ENCODE data around the gene LYSMD4.

LYSMD4 gene

DNA sequence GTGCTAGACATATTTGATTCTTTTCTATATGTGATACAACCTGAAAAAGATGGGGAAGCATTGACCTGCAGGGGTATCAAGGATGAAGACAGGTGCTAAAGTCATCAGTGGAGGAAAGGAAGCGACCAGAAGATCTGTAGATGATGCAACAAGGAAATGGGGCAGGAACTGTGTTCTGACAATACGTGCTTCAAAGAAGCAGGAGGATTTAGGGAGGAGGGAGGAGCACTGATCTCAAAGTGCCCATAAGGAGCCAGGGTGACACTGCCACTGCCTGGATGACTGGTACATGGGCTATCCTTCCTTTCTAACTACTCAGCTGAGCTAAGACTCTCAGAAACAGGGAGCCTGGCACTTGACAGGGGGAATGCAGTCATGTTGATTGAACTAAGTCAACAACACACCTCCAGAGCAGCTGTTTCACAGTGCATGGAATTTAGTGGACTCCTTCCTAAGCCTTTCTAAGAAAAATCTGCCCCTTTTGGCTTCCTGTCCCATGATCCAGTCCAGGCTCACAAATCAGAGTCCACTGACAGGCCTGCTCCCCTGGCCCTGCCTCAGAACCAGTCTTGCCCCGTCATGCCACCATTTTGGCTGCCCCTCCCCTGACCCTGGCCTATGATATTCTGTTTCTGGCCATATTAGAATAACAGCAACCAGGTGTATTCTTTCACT is 12.0 kb downstream of the LYSMD4 start:
- H3K36me3 ChIP-seq (ENCODE audit: control insufficient read depth in 5 of 5, insufficient read depth in 5 of 5, low read length in 5 of 5), result peaks cover 0 to 4% (median 0%) of the 10 kb centered on the region in 5 donors
- no peak overlapping the region for H3K27ac ChIP-seq (ENCODE audit: low read depth, low read length)
- H3K4me1 ChIP-seq (ENCODE audit: control insufficient read depth in 5 of 5, insufficient read depth in 5 of 5, low read length in 5 of 5), result peaks cover 2 to 40% (median 15%) of the 10 kb centered on the region in 5 donors
- H3K4me3 ChIP-seq (ENCODE audit: low read depth in 1 of 5, low read length in 5 of 5), result no peak overlapping the region
- H3K27me3 ChIP-seq (ENCODE audit: control insufficient read depth in 5 of 5, insufficient read depth in 4 of 5, low read length in 5 of 5), result no peaks in the 10 kb centered on the region
- H3K9me3 ChIP-seq (ENCODE audit: control insufficient read depth in 5 of 5, low read length in 5 of 5), result no peaks in the 10 kb centered on the region
- peak overlapping the region in 1 of 5 donors; percentile 25 for H3K9ac ChIP-seq (ENCODE audit: low read length in 5 of 5)

DNA sequence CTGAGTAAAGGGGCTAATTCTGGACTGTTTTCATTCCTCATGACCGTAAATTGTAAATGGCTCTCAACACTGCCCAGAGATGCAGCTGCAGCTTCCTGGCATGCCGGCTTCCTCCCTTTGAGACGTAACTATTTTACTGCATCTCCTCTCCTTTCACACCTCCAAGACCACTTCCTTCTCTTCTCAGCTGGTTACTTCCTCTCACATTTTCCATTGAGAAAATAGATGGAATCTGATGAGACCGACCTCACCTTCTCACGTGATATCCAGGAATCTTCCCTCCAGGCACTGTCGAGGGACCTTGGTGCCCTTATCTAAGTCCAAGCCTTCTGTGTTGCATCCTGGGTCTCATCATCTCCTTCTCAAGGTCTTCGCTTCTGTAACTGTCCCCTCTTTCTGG is 12.7 kb downstream of the LYSMD4 start:
- H3K9ac ChIP-seq (ENCODE audit: low read length in 5 of 5), result no peak overlapping the region
- peaks cover 3 to 7% (median 4%) of the 10 kb centered on the region in 5 donors for H3K36me3 ChIP-seq (ENCODE audit: control insufficient read depth in 5 of 5, insufficient read depth in 5 of 5, low read length in 5 of 5)
- H3K27me3 ChIP-seq (ENCODE audit: control insufficient read depth in 5 of 5, insufficient read depth in 4 of 5, low read length in 5 of 5), result no peaks in the 10 kb centered on the region
- no peaks in the 10 kb centered on the region for H3K9me3 ChIP-seq (ENCODE audit: control insufficient read depth in 5 of 5, low read length in 5 of 5)
- H3K4me1 ChIP-seq (ENCODE audit: control insufficient read depth in 5 of 5, insufficient read depth in 5 of 5, low read length in 5 of 5), result peaks cover 2 to 44% (median 17%) of the 10 kb centered on the region in 5 donors
- no peak overlapping the region for H3K4me3 ChIP-seq (ENCODE audit: low read depth in 1 of 5, low read length in 5 of 5)
- H3K27ac ChIP-seq (ENCODE audit: low read depth, low read length), result no peak overlapping the region

DNA sequence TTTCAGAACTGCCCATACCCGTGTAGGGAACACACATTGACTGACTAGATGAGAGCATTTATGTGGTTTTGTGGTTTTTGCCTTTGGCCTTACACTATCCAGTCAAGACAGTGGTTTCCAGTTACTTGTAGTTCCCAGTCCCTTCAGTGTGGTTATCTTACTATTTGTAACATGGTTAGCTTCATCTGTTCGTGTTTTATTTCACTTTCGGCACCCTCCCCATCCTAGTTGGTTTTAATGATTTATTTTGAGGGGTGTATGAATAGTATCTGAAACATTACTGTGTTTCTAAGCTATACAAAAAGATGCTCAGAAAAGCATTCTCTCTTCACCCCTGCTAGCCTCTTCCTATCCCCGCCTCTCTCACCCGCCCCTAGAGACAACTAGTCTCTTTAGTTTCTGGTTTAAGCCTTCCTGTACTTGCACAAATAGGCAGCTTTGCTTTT is 14.1 kb downstream of the LYSMD4 start:
- no peak overlapping the region for H3K9ac ChIP-seq (ENCODE audit: low read length in 5 of 5)
- H3K4me3 ChIP-seq (ENCODE audit: low read depth in 1 of 5, low read length in 5 of 5), result no peak overlapping the region
- H3K27me3 ChIP-seq (ENCODE audit: control insufficient read depth in 5 of 5, insufficient read depth in 4 of 5, low read length in 5 of 5), result no peaks in the 10 kb centered on the region
- H3K9me3 ChIP-seq (ENCODE audit: control insufficient read depth in 5 of 5, low read length in 5 of 5), result no peaks in the 10 kb centered on the region
- peaks cover 0 to 44% (median 17%) of the 10 kb centered on the region in 5 donors for H3K4me1 ChIP-seq (ENCODE audit: control insufficient read depth in 5 of 5, insufficient read depth in 5 of 5, low read length in 5 of 5)
- H3K36me3 ChIP-seq (ENCODE audit: control insufficient read depth in 5 of 5, insufficient read depth in 5 of 5, low read length in 5 of 5), result peaks cover 8 to 14% (median 10%) of the 10 kb centered on the region in 5 donors
- no peak overlapping the region for H3K27ac ChIP-seq (ENCODE audit: low read depth, low read length)

DNA sequence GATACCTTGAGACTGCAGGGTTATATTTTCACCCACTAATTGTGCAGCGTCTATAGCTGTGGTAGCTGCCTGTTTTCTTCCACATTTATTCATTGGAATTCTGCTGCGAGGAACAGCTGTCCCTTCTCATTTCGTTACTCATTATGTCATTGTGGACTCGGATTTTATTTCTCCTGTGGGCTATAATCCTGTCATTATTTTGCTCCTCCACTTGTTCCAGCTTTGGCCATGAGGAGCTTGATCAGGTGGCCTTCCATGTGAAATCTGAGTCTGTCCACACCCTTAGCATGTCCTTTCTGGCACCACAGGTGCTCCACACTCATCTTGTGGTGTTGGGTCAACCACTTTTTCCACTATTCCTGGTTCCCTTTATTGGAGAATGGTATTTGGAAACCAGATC is 14.8 kb downstream of the LYSMD4 start:
- H3K4me1 ChIP-seq (ENCODE audit: control insufficient read depth in 5 of 5, insufficient read depth in 5 of 5, low read length in 5 of 5), result peaks cover 0 to 44% (median 17%) of the 10 kb centered on the region in 5 donors
- H3K9me3 ChIP-seq (ENCODE audit: control insufficient read depth in 5 of 5, low read length in 5 of 5), result no peaks in the 10 kb centered on the region
- no peak overlapping the region for H3K27ac ChIP-seq (ENCODE audit: low read depth, low read length)

DNA sequence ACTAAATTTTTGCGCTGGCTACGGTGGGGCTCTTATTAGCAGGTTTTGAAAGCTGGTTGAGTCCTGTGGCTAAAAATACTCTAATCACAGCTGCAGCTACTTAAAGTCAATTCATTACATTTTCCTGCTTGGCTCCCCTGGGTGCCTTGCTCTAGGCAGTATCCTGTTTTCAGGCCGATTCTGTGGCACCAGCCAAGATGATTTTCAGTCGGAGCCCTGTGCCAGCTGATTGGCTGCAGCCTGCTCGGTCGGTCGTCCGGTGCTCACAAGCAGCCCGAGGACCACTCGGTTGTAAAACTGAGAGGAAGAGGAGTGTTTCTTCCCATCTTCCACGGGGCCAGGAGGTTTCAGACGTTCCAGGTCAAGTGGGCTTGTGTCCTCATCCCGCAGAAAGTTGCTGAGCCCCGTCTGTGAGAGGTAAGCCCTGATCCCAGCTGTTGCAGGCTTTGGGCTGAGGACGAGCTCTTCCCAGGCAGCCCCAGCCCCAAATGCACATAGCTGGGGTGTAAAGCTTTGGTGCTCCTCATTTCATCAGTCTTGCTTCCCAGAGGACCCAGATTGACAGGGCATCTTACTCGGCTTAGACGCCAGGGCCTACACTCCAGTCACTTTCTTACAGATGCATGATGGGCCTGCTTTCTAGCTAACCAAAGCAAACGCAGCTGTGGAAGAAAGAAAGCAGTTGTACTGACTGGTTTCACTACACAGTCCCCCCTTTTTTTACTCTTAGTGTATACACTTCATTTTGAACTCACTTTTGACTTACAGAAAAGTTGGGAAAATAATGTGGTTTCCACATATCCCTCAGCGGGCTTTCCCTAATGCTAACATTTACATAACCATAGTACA is 15.9 kb downstream of the LYSMD4 start:
- H3K4me1 ChIP-seq (ENCODE audit: control insufficient read depth in 5 of 5, insufficient read depth in 5 of 5, low read length in 5 of 5), result peaks cover 0 to 44% (median 17%) of the 10 kb centered on the region in 5 donors
- H3K4me3 ChIP-seq (ENCODE audit: low read depth in 1 of 5, low read length in 5 of 5), result peak overlapping the region in 4 of 5 donors; percentile 13 to 43 (median 39)
- H3K9ac ChIP-seq (ENCODE audit: low read length in 5 of 5), result peak overlapping the region in 3 of 5 donors; percentile 13 to 60 (median 54)
- H3K27ac ChIP-seq (ENCODE audit: low read depth, low read length), result peak overlapping the region; percentile 15
- H3K27me3 ChIP-seq (ENCODE audit: control insufficient read depth in 5 of 5, insufficient read depth in 4 of 5, low read length in 5 of 5), result no peaks in the 10 kb centered on the region
- H3K36me3 ChIP-seq (ENCODE audit: control insufficient read depth in 5 of 5, insufficient read depth in 5 of 5, low read length in 5 of 5), result peaks cover 12 to 22% (median 21%) of the 10 kb centered on the region in 5 donors
- no peaks in the 10 kb centered on the region for H3K9me3 ChIP-seq (ENCODE audit: control insufficient read depth in 5 of 5, low read length in 5 of 5)

More for the DNA sequence above, 14.8 kb downstream of the LYSMD4 start:
- peaks cover 8 to 14% (median 12%) of the 10 kb centered on the region in 5 donors for H3K36me3 ChIP-seq (ENCODE audit: control insufficient read depth in 5 of 5, insufficient read depth in 5 of 5, low read length in 5 of 5)
- H3K27me3 ChIP-seq (ENCODE audit: control insufficient read depth in 5 of 5, insufficient read depth in 4 of 5, low read length in 5 of 5), result no peaks in the 10 kb centered on the region
- no peak overlapping the region for H3K9ac ChIP-seq (ENCODE audit: low read length in 5 of 5)
- no peak overlapping the region for H3K4me3 ChIP-seq (ENCODE audit: low read depth in 1 of 5, low read length in 5 of 5)

DNA sequence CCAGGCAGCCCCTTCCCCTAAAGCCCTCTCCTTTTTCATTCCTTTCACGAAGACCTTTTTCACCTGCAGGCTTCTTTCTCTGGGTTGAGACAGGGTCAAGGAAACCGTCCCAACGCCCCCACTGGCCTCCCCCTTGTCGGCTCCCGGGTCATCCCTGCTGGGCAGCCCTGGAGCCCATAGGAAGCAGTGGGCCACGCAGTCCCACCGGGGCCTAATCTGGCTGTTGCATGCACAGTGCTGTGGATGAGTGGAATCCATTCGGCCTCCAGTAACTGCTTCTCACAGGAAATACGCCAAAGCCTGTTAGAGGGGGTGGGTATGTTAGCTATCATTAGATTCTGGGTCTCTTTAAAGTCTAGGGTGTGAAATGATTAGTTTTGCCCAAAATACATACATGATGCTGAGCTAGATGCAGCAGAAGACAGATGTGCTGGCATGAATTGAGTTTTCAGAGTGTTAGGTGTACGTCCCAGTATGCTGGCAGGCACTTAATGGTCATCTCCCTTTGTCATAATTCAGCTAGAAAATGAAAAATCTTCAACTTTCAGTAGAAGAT is 16.6 kb downstream of the LYSMD4 start:
- Histone ChIP-seq H3K4me3 (ENCODE audit: low read depth in 1 of 5, low read length in 5 of 5) (peak overlapping the region in 4 of 5 donors; percentile 13 to 40 (median 28)), H3K9me3 (ENCODE audit: control insufficient read depth in 5 of 5, low read length in 5 of 5) (no peaks in the 10 kb centered on the region), H3K27ac (ENCODE audit: low read depth, low read length) (peak overlapping the region; percentile 15), H3K27me3 (ENCODE audit: control insufficient read depth in 5 of 5, insufficient read depth in 4 of 5, low read length in 5 of 5) (no peaks in the 10 kb centered on the region), H3K36me3 (ENCODE audit: control insufficient read depth in 5 of 5, insufficient read depth in 5 of 5, low read length in 5 of 5) (peaks cover 12 to 30% (median 28%) of the 10 kb centered on the region in 5 donors), H3K9ac (ENCODE audit: low read length in 5 of 5) (peak overlapping the region in 3 of 5 donors; percentile 13 to 60 (median 54)), H3K4me1 (ENCODE audit: control insufficient read depth in 5 of 5, insufficient read depth in 5 of 5, low read length in 5 of 5) (peaks cover 0 to 49% (median 21%) of the 10 kb centered on the region in 5 donors)

DNA sequence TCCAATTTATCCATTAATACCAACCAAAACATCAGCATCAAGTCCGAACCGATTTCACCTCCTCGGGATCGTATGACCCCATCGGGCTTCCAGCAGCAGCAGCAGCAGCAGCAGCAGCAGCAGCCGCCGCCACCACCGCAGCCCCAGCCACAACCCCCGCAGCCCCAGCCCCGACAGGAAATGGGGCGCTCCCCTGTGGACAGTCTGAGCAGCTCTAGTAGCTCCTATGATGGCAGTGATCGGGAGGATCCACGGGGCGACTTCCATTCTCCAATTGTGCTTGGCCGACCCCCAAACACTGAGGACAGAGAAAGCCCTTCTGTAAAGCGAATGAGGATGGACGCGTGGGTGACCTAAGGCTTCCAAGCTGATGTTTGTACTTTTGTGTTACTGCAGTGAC is 20.8 kb downstream of the LYSMD4 start:
- H3K27me3 ChIP-seq (ENCODE audit: control insufficient read depth in 5 of 5, insufficient read depth in 4 of 5, low read length in 5 of 5), result no peaks in the 10 kb centered on the region
- H3K9ac ChIP-seq (ENCODE audit: low read length in 5 of 5), result no peak overlapping the region
- no peak overlapping the region for H3K4me3 ChIP-seq (ENCODE audit: low read depth in 1 of 5, low read length in 5 of 5)
- H3K4me1 ChIP-seq (ENCODE audit: control insufficient read depth in 5 of 5, insufficient read depth in 5 of 5, low read length in 5 of 5), result peaks cover 11 to 46% (median 41%) of the 10 kb centered on the region in 5 donors
- no peaks in the 10 kb centered on the region for H3K9me3 ChIP-seq (ENCODE audit: control insufficient read depth in 5 of 5, low read length in 5 of 5)
- H3K27ac ChIP-seq (ENCODE audit: low read depth, low read length), result no peak overlapping the region
- peaks cover 12 to 46% (median 44%) of the 10 kb centered on the region in 5 donors for H3K36me3 ChIP-seq (ENCODE audit: control insufficient read depth in 5 of 5, insufficient read depth in 5 of 5, low read length in 5 of 5)

DNA sequence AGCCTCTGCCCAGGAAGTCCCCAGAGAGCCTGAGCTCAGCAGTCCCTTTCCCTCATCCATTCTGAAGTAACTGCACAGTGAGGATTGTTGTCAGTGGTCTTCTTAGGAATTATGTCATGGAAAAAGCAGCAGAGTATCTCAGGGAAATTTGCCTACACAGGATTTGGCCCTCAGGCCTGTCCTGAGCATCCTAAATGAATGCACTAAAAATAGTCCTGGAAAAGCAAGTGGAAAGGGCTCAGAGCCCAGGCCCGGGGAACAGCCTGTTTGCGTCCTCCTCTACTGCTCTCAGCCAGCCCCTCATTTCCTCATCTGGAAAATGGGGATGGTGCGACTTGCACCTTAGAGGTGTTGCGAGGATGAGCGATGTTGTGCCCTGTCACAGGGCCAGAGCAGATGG is 21.6 kb downstream of the LYSMD4 start:
- peaks cover 15 to 44% (median 39%) of the 10 kb centered on the region in 5 donors for H3K4me1 ChIP-seq (ENCODE audit: control insufficient read depth in 5 of 5, insufficient read depth in 5 of 5, low read length in 5 of 5)
- H3K27ac ChIP-seq (ENCODE audit: low read depth, low read length), result peak overlapping the region; percentile 42
- peaks cover 12 to 51% (median 44%) of the 10 kb centered on the region in 5 donors for H3K36me3 ChIP-seq (ENCODE audit: control insufficient read depth in 5 of 5, insufficient read depth in 5 of 5, low read length in 5 of 5)

DNA sequence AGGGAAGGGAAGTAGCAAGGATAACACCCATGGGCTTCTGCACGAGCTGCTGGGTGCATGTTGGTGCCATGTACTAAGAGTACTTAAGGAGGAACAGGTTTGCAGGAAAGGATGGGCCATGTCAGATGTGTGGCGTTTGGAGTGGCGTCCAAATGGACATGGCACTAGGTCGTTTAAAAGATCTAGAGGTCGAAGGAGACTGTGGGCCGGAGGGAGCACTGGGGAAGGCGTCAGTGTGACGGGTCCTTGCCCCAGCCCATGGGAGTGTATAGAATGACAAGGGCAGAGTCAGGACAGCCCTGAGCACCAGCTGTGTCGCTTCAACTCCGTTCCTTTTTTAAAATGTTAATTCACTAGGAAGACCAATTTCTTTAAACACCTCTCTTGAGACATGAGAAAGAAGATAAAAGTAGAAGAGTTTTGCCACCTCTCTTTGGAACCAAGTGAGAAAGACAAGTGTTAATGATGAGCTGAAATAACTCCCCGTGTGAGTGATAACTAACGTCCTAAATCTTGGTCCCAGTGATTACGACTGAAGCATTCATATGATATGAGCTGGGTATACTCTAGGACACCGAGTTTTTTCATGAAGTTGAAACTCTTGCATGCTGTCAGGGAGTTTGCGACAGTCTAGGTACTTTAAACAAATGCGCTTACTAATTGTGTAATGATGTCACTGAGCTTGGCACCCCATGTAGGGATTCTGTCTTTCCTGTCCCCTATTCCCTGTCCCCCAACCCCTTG is 23.8 kb downstream of the LYSMD4 start:
- H3K36me3 ChIP-seq (ENCODE audit: control insufficient read depth in 5 of 5, insufficient read depth in 5 of 5, low read length in 5 of 5), result peaks cover 5 to 39% (median 32%) of the 10 kb centered on the region in 5 donors
- no peaks in the 10 kb centered on the region for H3K27me3 ChIP-seq (ENCODE audit: control insufficient read depth in 5 of 5, insufficient read depth in 4 of 5, low read length in 5 of 5)
- H3K4me3 ChIP-seq (ENCODE audit: low read depth in 1 of 5, low read length in 5 of 5), result peak overlapping the region in 1 of 5 donors; percentile 49
- H3K27ac ChIP-seq (ENCODE audit: low read depth, low read length), result peak overlapping the region; percentile 74
- no peaks in the 10 kb centered on the region for H3K9me3 ChIP-seq (ENCODE audit: control insufficient read depth in 5 of 5, low read length in 5 of 5)
- peaks cover 15 to 37% (median 35%) of the 10 kb centered on the region in 5 donors for H3K4me1 ChIP-seq (ENCODE audit: control insufficient read depth in 5 of 5, insufficient read depth in 5 of 5, low read length in 5 of 5)
- peak overlapping the region in 1 of 5 donors; percentile 1 for H3K9ac ChIP-seq (ENCODE audit: low read length in 5 of 5)

More for the DNA sequence above, 21.6 kb downstream of the LYSMD4 start:
- Histone ChIP-seq H3K27me3 (ENCODE audit: control insufficient read depth in 5 of 5, insufficient read depth in 4 of 5, low read length in 5 of 5) (no peaks in the 10 kb centered on the region), H3K9me3 (ENCODE audit: control insufficient read depth in 5 of 5, low read length in 5 of 5) (no peaks in the 10 kb centered on the region), H3K9ac (ENCODE audit: low read length in 5 of 5) (no peak overlapping the region), H3K4me3 (ENCODE audit: low read depth in 1 of 5, low read length in 5 of 5) (no peak overlapping the region)

Measured in subcutaneous abdominal adipose tissue (tissue), 5 donors.